ENCODE results near the gene RNF32. TPM values are rescaled to one million over a fixed set of nuclear protein-coding genes. Genes with fewer than 3 reads are reported as not detected.

RNF32 gene
- 0.93 to 2.0 TPM (median 1.6 TPM) in 5 replicates for total RNA-seq (2022; extraction: Qiagen RNA extraction)

GRCh38 chr7:156640257-156640948 lies at the start of gene RNF32:
Gene RNF32, plus strand, starts transcription at chr7:156640774. Its CDS starts 3,104 bp downstream, at chr7:156643878.

All from A549 treated with CORT108297 at 1 μM for 4 hours (cell line).